ENCODE measurements around the gene PLXNC1.

The PLXNC1 gene

GRCh38 chr12:94207849-94208621, 59.7 kb downstream of the PLXNC1 start:
- DNase-seq: no peak

- no peak for DNase-seq
These were observed 60.2 kb downstream of the PLXNC1 start for GRCh38 chr12:94208622-94208966.

- no peak for DNase-seq
These were observed 60.9 kb downstream of the PLXNC1 start for GRCh38 chr12:94209240-94209639.

GRCh38 chr12:94211021-94211420, 62.6 kb downstream of the PLXNC1 start:
- no peak for DNase-seq

- DNase-seq: no peak
These were observed 69.9 kb downstream of the PLXNC1 start for GRCh38 chr12:94218233-94218632.

GRCh38 chr12:94219622-94220302, 71.4 kb downstream of the PLXNC1 start:
- no peak for DNase-seq

GRCh38 chr12:94220804-94221203, 72.4 kb downstream of the PLXNC1 start:
- no peak for DNase-seq

GRCh38 chr12:94222351-94223084, 74.1 kb downstream of the PLXNC1 start:
- DNase-seq: no peak

GRCh38 chr12:94223842-94224241, 75.5 kb downstream of the PLXNC1 start:
- DNase-seq: no peak

- no peak for DNase-seq
These were observed 77.1 kb downstream of the PLXNC1 start for GRCh38 chr12:94225506-94225905.

- no peak for DNase-seq
These were observed 77.7 kb downstream of the PLXNC1 start for GRCh38 chr12:94225947-94226630.

GRCh38 chr12:94227066-94227465, 78.7 kb downstream of the PLXNC1 start:
- DNase-seq: no peak

- no peak for DNase-seq
These were observed 80.1 kb downstream of the PLXNC1 start for GRCh38 chr12:94228488-94228907.

- no peak for DNase-seq
These were observed 81.5 kb downstream of the PLXNC1 start for GRCh38 chr12:94229902-94230301.

- no peak for DNase-seq
These were observed 82.1 kb downstream of the PLXNC1 start for GRCh38 chr12:94230357-94230905.

- no peak for DNase-seq
These were observed 83.3 kb downstream of the PLXNC1 start for GRCh38 chr12:94231709-94232108.

GRCh38 chr12:94235848-94236247, 87.5 kb downstream of the PLXNC1 start:
- DNase-seq: no peak

- DNase-seq: no peak
These were observed 91.1 kb downstream of the PLXNC1 start for GRCh38 chr12:94239332-94239993.

GRCh38 chr12:94240171-94240570, 91.8 kb downstream of the PLXNC1 start:
- no peak for DNase-seq

GRCh38 chr12:94242901-94243300, 94.5 kb downstream of the PLXNC1 start:
- no peak for DNase-seq

- DNase-seq: no peak
These were observed 96.1 kb downstream of the PLXNC1 start for GRCh38 chr12:94244165-94245133.

Data from midbrain (tissue), 1 donor.